CD4-positive, alpha-beta T cell treated with Interleukin-4 for 4 hours (primary cell): ENCODE results near the gene PMEPA1.

Source experiments
- DNase-seq: peaks from one replicate; pipeline ENCODE4 v3.0.0-alpha.2; 2020

The PMEPA1 gene

GRCh38 chr20:57658833-57659516 is 50.8 kb downstream of the PMEPA1 start:
- DNase-seq: no peak

GRCh38 chr20:57658447-57658832 is 51.4 kb downstream of the PMEPA1 start:
- no peak for DNase-seq

GRCh38 chr20:57657535-57658446 is 52.0 kb downstream of the PMEPA1 start:
- peak; percentile 36 for DNase-seq

GRCh38 chr20:57656821-57657534 is 52.8 kb downstream of the PMEPA1 start:
- DNase-seq: no peak

- no peak for DNase-seq
Measured at GRCh38 chr20:57656252-57656820, 53.5 kb downstream of the PMEPA1 start.

- DNase-seq: no peak
Measured at GRCh38 chr20:57655809-57656155, 54.0 kb downstream of the PMEPA1 start.

- no peak for DNase-seq
Measured at GRCh38 chr20:57654998-57655808, 54.6 kb downstream of the PMEPA1 start.

- peak; percentile 55 for DNase-seq
Measured at GRCh38 chr20:57654363-57654997, 55.3 kb downstream of the PMEPA1 start.

- DNase-seq: no peak
Measured at GRCh38 chr20:57653910-57654309, 55.9 kb downstream of the PMEPA1 start.

- no peak for DNase-seq
Measured at GRCh38 chr20:57653546-57653900, 56.3 kb downstream of the PMEPA1 start.

- no peak for DNase-seq
Measured at GRCh38 chr20:57652606-57653545, 56.9 kb downstream of the PMEPA1 start.

GRCh38 chr20:57651881-57652605 is 57.8 kb downstream of the PMEPA1 start:
- no peak for DNase-seq

- DNase-seq: no peak
Measured at GRCh38 chr20:57650756-57651483, 58.9 kb downstream of the PMEPA1 start.

- DNase-seq: no peak
Measured at GRCh38 chr20:57650266-57650665, 59.5 kb downstream of the PMEPA1 start.

- no peak for DNase-seq
Measured at GRCh38 chr20:57649617-57650015, 60.2 kb downstream of the PMEPA1 start.

GRCh38 chr20:57648878-57649616 is 60.8 kb downstream of the PMEPA1 start:
- DNase-seq: no peak

- DNase-seq: no peak
Measured at GRCh38 chr20:57647933-57648785, 61.7 kb downstream of the PMEPA1 start.
